Subcutaneous adipose tissue (tissue), 4 donors: ENCODE results near the gene ADGRG7. TPM values are rescaled to one million over a fixed set of nuclear protein-coding genes. Genes with fewer than 3 reads are reported as not detected.

Experiments used
- total RNA-seq, 4 donors: library from RNA; depleted of rRNA; stranded (reverse); fragments of >200 nt; gene quantifications; one replicate each; pipeline ENCODE4 v1.1.0, GENCODE V29; 2016
- TF ChIP-seq, protein P1 (sequence below): fragments of 450-650 bp; IDR thresholded peaks from one replicate; pipeline ENCODE4 v1.5.1; 2016; ENCODE audit warnings: low read depth, mild to moderate bottlenecking, control low read depth, antibody characterized with exemption, moderate library complexity

Gene ADGRG7
- total RNA-seq, 4 donors from 2014 or later = not detected

DNA sequence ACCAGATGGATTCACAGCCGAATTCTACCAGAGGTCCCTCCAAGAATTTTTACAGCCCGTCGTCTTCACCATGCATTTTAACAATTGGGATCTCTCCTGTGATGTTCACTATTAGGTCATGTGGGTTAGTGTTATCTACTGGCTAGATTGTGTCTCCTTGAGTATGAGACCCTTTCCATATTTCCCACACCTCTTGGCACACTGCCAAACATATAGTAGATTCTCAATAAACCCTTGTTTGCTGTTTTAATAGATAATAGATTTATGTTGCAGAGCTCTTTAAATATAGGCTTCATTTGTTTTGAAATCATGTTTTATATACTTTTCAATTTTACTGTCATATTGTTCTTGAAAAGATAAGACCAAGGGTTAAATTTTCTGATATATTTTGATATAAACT, 34.9 kb upstream of the ADGRG7 start:
- TF ChIP-seq, protein P1, sequence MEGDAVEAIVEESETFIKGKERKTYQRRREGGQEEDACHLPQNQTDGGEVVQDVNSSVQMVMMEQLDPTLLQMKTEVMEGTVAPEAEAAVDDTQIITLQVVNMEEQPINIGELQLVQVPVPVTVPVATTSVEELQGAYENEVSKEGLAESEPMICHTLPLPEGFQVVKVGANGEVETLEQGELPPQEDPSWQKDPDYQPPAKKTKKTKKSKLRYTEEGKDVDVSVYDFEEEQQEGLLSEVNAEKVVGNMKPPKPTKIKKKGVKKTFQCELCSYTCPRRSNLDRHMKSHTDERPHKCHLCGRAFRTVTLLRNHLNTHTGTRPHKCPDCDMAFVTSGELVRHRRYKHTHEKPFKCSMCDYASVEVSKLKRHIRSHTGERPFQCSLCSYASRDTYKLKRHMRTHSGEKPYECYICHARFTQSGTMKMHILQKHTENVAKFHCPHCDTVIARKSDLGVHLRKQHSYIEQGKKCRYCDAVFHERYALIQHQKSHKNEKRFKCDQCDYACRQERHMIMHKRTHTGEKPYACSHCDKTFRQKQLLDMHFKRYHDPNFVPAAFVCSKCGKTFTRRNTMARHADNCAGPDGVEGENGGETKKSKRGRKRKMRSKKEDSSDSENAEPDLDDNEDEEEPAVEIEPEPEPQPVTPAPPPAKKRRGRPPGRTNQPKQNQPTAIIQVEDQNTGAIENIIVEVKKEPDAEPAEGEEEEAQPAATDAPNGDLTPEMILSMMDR = no peak

DNA sequence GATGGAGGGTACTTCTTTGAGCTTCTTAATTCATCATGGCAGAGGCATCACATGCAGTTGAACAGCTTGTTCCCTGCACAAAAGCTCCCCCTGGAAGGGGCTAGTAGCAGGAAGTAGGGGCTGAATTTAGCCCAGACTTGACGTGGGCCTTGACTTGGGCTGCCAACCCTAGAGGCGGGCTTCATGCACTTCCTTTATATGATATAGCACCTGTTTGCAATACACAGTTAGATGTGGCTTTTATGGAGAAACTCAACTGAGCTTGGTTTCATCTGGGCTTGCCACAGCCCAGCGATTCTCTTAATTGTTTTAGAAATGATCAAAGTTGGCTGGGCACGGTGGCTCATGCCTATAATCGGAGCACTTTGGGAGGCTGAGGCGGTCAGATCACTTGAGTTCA, 33.7 kb upstream of the ADGRG7 start:
- TF ChIP-seq, protein P1 = no peak

DNA sequence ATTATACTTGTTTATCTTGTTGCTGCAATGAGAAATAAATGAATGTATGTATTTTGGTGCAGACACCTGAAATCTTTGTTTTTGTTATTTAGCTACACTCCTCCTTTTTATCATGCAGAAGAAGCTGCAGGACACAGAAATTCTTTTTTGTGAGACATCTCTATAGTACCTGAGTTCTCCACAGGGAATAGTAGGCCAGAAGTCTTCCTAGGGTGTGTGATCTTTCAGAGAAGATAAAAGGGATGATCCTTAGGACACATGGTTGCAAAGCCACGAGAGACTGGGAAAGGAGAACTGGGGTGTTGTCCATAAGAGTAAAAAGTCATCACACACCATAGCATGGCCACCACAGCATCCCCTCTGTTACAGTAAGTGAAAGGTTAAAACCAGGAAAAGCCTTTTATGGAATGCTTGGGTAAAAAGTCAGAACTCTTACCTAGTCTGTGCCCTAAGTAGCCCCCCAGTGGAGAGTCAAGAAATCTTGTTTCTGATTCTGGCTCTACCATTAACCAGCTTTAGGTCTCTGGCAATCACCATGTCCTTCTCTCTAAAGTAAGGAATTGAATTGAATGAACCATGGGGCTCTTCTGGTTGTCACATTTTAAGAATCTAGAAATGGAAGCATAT, 31.9 kb upstream of the ADGRG7 start:
- TF ChIP-seq, protein P1 = no peak

GRCh38 chr3:100578646-100579045, 30.8 kb upstream of the ADGRG7 start:
- TF ChIP-seq, protein P1 = no peak

- TF ChIP-seq, protein P1 = no peak
These were observed 29.3 kb upstream of the ADGRG7 start for GRCh38 chr3:100580147-100580546.

DNA sequence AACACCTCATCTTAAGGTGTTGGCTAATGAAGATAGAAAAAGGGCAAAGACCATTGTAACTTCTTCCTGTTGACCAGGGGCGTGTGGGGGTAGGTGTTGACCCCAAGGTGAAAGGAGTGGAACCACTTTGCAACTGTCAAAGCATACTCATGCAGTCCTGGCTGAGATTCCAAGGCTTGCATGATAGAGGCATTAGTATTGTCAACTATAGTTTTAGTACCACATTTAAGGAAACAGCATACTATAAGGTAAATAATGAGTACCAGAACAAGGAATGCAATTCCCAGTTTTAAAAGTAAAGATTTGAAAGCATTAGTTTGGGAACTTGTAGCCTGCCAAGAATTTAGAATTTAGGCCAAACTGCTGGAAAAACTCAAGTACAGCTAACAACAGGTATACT, 27.8 kb upstream of the ADGRG7 start:
- TF ChIP-seq, protein P1 = no peak

DNA sequence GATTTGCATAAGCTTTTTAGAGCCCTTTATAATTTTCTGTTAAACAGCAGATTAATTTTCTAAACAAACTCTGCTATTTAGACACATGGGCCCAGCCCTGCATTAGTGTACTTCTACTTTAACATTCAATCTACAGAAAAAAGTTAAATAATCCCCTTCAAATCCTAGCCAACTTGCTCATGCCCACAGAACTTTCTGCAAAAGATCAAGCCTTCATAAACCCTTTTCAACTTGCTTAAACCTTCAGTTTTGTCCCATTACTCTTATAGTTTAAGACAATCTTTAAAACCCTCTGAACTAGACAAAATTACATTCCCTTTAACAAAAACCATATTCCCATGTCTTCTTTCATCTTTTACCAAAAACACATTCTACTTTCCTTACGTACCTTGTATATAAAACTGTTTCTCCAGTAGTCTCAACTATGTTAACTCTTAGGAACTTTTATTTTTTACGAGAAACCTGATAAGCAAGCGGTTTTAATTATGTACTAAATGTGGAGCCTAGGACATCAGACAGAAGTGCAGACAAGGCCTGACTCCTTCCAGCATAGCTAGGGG, 25.2 kb upstream of the ADGRG7 start:
- TF ChIP-seq, protein P1 = no peak
